Tibial nerve (tissue), 3 donors: Measurements from ENCODE around the gene RSPH3.

ENCODE experiments used
- CTCF ChIP-seq, 5 experiments: fragments of 200-600 bp in 3 of 5; fragments of 450-650 bp in 2 of 5; sonication (generic) in 3 of 5; IDR thresholded peaks; one replicate each; pipeline ENCODE4 v1.5.1; 2016 to 2019; ENCODE audit warnings: antibody characterized with exemption in 5 of 5, mild to moderate bottlenecking in 3 of 5, moderate library complexity in 2 of 5
- POLR2A ChIP-seq, 2 donors: fragments of 450-650 bp; IDR thresholded peaks; one replicate each; pipeline ENCODE4 v1.6.1; 2017; ENCODE audit warnings: antibody characterized with exemption in 2 of 2, mild to moderate bottlenecking in 2 of 2, moderate library complexity in 2 of 2

DNA sequence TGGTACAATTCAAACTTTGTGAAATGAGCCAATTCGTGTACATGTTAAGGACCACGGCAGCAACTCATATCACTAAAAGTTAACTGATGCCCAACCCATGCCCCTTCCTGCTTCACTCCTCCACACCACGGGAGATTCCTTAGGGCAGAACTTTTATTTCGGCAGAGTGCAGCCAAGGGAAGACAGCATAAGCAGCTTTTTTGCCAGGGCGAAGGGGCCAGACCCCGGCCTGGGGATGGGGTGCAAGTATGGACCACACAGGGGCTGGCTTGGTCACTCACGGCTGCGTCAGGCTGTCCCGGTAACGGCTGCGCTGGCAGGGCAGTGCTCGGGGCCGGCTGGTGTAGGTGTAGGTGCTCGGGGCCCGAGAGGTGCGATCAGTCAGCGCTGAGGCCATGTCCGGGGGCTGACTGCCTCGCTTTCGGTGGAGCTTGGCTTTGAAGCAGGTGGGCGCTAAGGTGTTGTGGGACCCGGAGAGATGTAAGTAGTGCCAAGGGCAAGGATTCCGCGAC is 792 bp downstream of the RSPH3 start:
- TF ChIP-seq CTCF (IDR thresholded peaks at IDR 0.05) (no peak), POLR2A (IDR thresholded peaks at IDR 0.05) (no peak)
